CD4-positive, alpha-beta T cell treated with Interleukin-17A for 4 hours (primary cell): ENCODE results near the gene PITPNM3.

ENCODE experiments used
- DNase-seq: peaks from one replicate; pipeline ENCODE4 v3.0.0-alpha.2; 2020; ENCODE audit warnings: mixed read lengths

PITPNM3 gene

GRCh38 chr17:6458460-6458950 is 97.8 kb downstream of the PITPNM3 start:
- no peak for DNase-seq

GRCh38 chr17:6457688-6458459 is 98.5 kb downstream of the PITPNM3 start:
- DNase-seq: no peak

- DNase-seq: no peak
These were observed 99.3 kb downstream of the PITPNM3 start for GRCh38 chr17:6456914-6457687.

GRCh38 chr17:6456321-6456720 is 100.0 kb downstream of the PITPNM3 start:
- no peak for DNase-seq

GRCh38 chr17:6455321-6455705 is 101.0 kb downstream of the PITPNM3 start:
- DNase-seq: peak; percentile 65

GRCh38 chr17:6454495-6455320 is 101.6 kb downstream of the PITPNM3 start:
- no peak for DNase-seq

- no peak for DNase-seq
These were observed 102.9 kb downstream of the PITPNM3 start for GRCh38 chr17:6453279-6454024.

GRCh38 chr17:6452471-6453266 is 103.7 kb downstream of the PITPNM3 start:
- no peak for DNase-seq

GRCh38 chr17:6450926-6451832 is 105.2 kb downstream of the PITPNM3 start:
- no peak for DNase-seq

- no peak for DNase-seq
These were observed 107.0 kb downstream of the PITPNM3 start for GRCh38 chr17:6449307-6449706.

- no peak for DNase-seq
These were observed 107.9 kb downstream of the PITPNM3 start for GRCh38 chr17:6448473-6448872.

GRCh38 chr17:6446516-6447100 is 109.7 kb downstream of the PITPNM3 start:
- no peak for DNase-seq

- no peak for DNase-seq
These were observed 111.6 kb downstream of the PITPNM3 start for GRCh38 chr17:6444571-6445335.

- DNase-seq: peak; percentile 94
These were observed 112.4 kb downstream of the PITPNM3 start, which contains the start of gene PIMREG for GRCh38 chr17:6443692-6444570. PIMREG (plus strand) TSS chr17:6444455; CDS start chr17:6445111, 656 bp downstream.

- no peak for DNase-seq
These were observed 113.6 kb downstream of the PITPNM3 start for GRCh38 chr17:6442775-6443174.

- no peak for DNase-seq
These were observed 116.4 kb downstream of the PITPNM3 start for GRCh38 chr17:6439951-6440350.

GRCh38 chr17:6437956-6438355 is 118.4 kb downstream of the PITPNM3 start:
- no peak for DNase-seq

- no peak for DNase-seq
These were observed 118.9 kb downstream of the PITPNM3 start for GRCh38 chr17:6437466-6437865.
